HG03139 (cell line): ENCODE data around the gene DUSP28.
"Not testable (repeated sequence)": the region's sequence is repeated elsewhere in the genome, so short reads cannot be mapped to it uniquely, and the experiment has no call there.

ENCODE experiments used
- ATAC-seq: cut with Tn5 transposase; IDR thresholded peaks from one replicate; pipeline ENCODE4 v1.9.1; 2021; ENCODE audit not compliant: unreplicated experiment

DUSP28 gene

GRCh38 chr2:240527153-240527750 lies 32.9 kb upstream of the DUSP28 start:
- no peak for ATAC-seq

GRCh38 chr2:240528406-240529040 lies 31.6 kb upstream of the DUSP28 start:
- ATAC-seq: no peak

GRCh38 chr2:240529344-240529999 lies 30.7 kb upstream of the DUSP28 start:
- ATAC-seq: no peak

GRCh38 chr2:240530181-240530580 lies 30.0 kb upstream of the DUSP28 start:
- ATAC-seq: no peak

GRCh38 chr2:240531038-240531437 lies 29.1 kb upstream of the DUSP28 start:
- ATAC-seq: no peak

GRCh38 chr2:240532031-240532775 lies 28.0 kb upstream of the DUSP28 start:
- ATAC-seq: no peak

- ATAC-seq: no peak
Observed at GRCh38 chr2:240538031-240538780, 22.0 kb upstream of the DUSP28 start.

GRCh38 chr2:240539101-240539500 lies 21.1 kb upstream of the DUSP28 start:
- ATAC-seq: not testable (repeated sequence)

- no peak for ATAC-seq
Observed at GRCh38 chr2:240539906-240540305, 20.3 kb upstream of the DUSP28 start.

- no peak for ATAC-seq
Observed at GRCh38 chr2:240551288-240551687, 8.9 kb upstream of the DUSP28 start.

- no peak for ATAC-seq
Observed at GRCh38 chr2:240551811-240552210, 8.3 kb upstream of the DUSP28 start.

GRCh38 chr2:240553956-240554480 lies 6.1 kb upstream of the DUSP28 start:
- ATAC-seq: no peak

GRCh38 chr2:240554767-240555493 lies 5.2 kb upstream of the DUSP28 start:
- ATAC-seq: no peak

GRCh38 chr2:240555541-240556250 lies 4.5 kb upstream of the DUSP28 start:
- ATAC-seq: no peak

GRCh38 chr2:240556553-240557100 lies 3.5 kb upstream of the DUSP28 start:
- no peak for ATAC-seq

- ATAC-seq: no peak
Observed at GRCh38 chr2:240557101-240557751, 2.9 kb upstream of the DUSP28 start.

- no peak for ATAC-seq
Observed at GRCh38 chr2:240557808-240558207, 2.3 kb upstream of the DUSP28 start, which contains the start of gene ANKMY1. TSS of gene ANKMY1 (minus strand) at chr2:240557988. CDS start at chr2:240557335, 653 bp downstream.

- no peak for ATAC-seq
Observed at GRCh38 chr2:240558236-240558761, 1.9 kb upstream of the DUSP28 start.
